HuH-7 (cell line): ENCODE data around the gene TMEM234.

Experiments used
- DNase-seq: peaks from one replicate; pipeline ENCODE4 v3.0.0; 2011; ENCODE audit warnings: low spot score

Gene TMEM234

DNA sequence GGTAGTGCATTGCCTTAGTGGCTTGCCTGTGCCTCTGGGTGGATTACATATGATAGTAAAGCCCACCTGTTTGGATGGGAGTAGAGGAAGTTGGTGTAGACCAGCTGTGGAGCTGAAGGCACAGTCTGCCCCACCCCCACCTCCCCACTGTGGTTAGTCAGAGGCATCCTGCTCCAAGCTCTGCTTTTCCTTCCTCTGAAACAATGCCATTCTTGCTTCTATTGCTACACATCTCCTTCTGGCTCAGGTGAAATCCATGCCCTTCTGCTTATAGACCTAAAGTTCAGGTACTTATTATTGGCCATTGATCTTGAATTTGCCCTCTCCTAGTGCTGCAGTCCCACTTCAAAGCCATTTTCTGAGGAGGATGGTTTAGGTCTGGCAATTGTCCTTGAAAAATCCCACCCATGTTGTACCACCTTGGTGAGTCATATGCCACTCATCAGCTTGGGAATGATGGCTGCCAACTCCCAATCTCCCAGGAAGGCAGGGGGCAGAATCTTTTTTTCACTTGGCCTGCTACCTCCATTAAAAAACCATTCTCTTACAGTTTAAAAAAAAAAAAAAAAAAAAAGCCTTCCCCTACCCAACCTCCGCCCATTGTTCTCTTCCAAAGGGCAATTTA lies 49.4 kb downstream of the TMEM234 start:
- DNase-seq: no peak

DNA sequence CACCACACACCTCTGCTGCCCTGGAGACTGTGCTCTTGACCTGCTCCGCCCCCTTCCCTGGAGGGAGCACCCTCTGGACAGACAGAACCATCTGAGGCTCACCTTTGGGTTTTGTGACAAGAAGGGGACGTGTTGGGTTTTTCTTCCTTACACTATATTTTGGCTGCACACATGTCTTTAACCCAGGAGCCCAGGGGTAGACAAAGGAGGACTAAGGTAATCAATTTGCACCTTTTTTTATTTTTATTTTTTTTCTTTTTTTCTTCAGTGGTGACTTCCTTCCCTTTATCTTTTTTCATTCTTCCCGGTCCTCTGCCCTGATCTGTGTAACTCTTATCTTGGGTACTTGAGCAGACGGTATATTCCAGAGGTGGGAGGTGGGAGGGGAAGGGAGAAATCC lies 51.2 kb downstream of the TMEM234 start:
- DNase-seq: no peak
